DMS153 treated with DMSO at 0.1 percent for 48 hours (cell line): ENCODE data around the gene ARHGAP6.
"Not testable (repeated sequence)": the region's sequence is repeated elsewhere in the genome, so short reads cannot be mapped to it uniquely, and the experiment has no call there.

Source experiments
- DNase-seq: peaks from one replicate; lab custom pipeline; 2025; ENCODE audit not compliant: unreplicated experiment; lab: John Stamatoyannopoulos, UW

ARHGAP6 gene

DNA sequence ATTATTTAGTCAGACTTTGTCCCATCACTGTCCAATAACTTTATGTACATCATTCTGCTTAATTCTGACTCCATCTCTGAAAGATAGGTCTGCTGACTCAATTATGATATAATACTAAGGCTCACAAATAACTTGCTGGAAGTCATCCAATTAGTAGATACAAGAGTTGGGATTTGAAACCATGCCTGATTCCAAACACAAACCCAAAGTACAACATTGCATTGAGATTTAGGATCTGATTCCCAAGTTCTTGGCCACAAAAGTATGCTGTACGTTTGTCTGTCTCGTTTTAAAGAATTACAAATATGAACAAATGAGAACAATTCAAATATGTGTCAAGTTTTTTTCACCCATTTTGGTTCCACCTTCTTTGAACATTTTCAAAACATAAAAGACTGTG is 263.8 kb downstream of the ARHGAP6 start:
- no peak for DNase-seq

DNA sequence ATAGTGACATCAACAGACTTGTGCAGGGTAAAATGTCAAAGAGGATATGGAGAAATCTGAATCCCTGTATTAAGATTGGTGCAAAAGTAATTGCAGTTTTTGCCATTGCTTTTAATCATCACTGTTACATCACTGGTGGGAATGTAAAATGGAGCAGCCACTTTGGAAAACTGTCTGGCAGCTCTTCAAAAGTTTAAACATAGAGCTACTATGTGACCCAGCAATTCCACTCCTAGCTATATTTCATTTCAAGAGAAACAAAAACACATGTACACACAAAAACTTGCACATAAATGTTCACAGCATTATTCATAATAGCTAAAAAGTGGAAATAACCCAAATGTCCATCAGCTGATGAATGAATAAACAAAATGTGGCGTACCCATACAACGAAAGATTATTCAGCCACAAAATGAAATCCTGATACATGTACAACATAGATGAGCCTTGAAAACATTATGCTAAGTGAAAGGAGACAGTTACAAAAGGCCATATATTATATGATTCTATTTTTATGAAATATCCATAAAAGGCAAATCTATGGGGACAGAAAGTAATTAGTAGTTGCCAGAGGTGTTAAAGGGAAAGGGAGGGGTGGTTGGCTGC is 266.1 kb downstream of the ARHGAP6 start:
- no peak for DNase-seq

DNA sequence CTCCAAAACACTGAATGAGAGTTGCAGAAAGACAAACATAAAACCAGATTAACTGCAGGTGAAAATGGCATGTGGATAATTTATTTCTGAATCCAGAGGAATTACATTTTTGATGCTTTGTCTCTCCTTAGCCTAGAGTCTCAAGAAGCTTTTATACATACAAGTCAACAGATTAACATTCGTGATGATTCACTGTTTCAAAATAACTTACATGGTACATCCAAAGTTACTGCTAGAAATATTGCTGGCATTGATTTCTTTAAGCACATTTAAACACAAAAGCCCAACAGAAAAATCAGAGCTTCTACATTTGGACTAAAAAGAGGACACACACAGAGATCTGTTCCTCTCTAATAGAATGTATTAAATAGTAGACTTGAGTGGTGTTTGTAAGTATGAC is 266.9 kb downstream of the ARHGAP6 start:
- no peak for DNase-seq

DNA sequence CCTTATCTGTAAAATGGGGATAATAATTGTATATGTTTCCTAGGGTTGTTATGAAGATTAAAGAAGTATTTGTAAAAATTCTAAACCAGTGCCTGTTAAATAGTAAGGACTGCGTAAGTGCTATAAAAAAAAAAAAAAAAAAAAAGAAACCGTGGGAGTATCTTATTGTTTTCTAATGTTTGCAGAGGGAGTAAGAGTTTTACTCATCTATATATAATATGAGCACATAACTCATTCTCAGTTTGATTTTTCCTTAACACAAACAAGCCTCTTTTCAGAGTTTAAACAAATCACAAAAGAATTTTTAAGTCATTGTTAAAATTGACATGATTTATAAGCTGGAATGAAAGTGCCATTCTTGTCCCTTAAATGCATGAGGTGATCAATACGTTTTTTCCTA is 267.6 kb downstream of the ARHGAP6 start:
- no peak for DNase-seq

DNA sequence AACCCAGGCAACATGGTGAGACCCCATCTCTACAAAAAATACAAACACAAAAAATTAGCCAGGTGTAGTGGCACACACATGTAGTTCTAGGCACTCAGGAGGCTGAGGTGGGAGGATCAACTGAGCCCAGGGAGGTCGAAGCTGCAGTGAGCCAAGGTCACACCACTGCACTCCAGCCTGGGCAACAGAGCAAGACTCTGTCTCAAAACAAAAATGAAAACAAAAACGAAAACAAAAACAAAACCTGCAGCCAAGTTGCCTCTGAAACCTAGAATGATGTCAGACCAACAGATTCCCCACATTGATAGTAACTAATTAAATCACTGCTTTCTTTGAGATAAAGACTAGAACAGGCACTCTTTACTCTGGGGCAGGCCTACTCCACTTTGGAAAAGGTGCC is 268.0 kb downstream of the ARHGAP6 start:
- DNase-seq: no peak

DNA sequence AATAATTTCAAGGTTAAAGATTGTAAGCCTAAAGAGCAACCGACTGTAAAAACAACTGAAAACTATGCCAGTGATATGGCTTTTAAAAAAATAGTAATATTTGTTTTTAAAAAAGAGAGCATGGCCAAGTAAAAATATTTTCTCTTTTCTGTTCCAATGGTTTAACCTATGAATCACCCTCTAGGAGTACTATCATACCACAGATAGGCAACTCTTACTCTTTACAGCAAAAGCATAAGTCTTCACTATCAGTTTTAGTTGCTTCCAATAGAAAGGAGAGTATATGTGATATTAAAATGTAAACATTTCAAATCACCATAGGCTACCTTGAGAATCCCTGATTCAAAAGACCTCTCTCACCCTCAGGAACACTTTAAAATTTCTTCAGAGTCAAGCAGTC is 269.9 kb downstream of the ARHGAP6 start:
- no peak for DNase-seq

DNA sequence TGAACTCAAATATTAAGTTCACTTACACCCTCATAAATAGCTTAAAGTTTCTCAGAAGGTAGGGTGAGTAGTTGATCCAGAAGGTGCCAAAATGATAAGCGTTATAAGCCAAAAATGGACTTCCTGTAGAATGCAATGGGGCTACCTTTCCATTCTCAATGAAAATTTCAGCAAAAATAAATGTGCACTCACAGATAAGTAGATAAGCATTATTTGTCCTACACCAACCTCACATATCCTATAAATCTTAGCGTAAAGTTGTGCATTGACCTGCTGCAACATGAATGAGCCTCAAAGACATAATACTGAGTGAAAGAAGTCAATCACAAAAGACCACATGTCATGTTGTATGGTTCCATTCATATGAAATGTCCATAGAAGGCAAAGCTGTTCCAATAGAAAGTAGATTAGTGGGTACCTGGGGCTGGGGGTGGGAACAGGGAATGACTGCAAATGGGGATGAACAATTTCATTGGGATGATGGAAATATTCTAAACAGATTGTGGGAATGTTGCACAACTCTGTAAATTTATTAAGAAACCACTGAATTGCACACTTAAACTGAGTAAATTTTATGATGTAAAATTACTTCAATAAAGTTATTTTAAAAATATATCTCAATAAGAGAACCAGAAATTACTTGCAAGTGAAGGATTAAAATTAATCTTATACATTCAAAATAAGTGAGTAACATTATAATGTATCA is 271.6 kb downstream of the ARHGAP6 start:
- DNase-seq: no peak

GRCh38 chrX:11386812-11387211 is 278.9 kb downstream of the ARHGAP6 start:
- DNase-seq: no peak

GRCh38 chrX:11386001-11386523 is 279.7 kb downstream of the ARHGAP6 start:
- DNase-seq: no peak

- no peak for DNase-seq
Observed at GRCh38 chrX:11382930-11383329, 282.8 kb downstream of the ARHGAP6 start.

GRCh38 chrX:11381464-11381863 is 284.3 kb downstream of the ARHGAP6 start:
- DNase-seq: peak; percentile 1

- no peak for DNase-seq
Observed at GRCh38 chrX:11380187-11380844, 285.4 kb downstream of the ARHGAP6 start.

DNA sequence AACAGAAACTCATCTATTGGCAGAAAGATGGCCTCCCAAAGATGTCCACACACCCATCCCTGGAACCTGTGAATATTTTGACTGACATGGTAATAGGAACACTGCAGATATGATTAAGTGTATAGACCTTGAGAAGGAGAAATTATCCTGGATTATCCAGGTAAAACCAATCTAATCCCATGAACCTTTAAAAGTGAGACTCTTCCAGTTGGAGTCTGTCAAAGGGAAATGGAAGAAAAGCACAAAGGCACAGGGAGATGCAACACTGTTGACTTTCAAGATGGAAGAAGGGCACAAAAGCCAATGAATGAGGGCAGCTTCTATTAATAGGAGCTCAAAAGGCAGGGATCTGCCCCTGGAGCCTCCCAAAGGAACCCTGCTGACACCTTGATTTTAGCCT is 289.6 kb downstream of the ARHGAP6 start:
- DNase-seq: no peak

GRCh38 chrX:11375614-11376119 is 290.1 kb downstream of the ARHGAP6 start:
- DNase-seq: no peak

- DNase-seq: no peak
Observed at GRCh38 chrX:11374570-11374969, 291.1 kb downstream of the ARHGAP6 start.

DNA sequence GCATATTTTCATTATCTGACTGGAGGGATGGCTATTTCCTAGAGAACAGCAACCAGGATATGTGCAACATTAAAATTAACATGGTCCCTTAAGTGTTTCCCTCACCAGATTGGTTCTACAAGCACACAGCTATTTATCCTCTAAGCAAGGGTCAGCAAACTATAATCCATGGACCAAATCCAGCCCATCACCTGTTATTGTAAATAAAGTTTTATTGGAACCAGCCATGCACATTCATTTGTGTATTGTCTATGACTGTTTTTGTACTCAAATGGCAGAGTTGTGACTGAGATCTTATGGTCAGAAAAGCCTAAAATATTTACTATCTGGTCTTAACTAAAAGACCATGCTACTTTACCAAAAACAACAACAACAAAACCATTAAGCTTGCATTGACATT is 294.6 kb downstream of the ARHGAP6 start:
- DNase-seq: no peak

DNA sequence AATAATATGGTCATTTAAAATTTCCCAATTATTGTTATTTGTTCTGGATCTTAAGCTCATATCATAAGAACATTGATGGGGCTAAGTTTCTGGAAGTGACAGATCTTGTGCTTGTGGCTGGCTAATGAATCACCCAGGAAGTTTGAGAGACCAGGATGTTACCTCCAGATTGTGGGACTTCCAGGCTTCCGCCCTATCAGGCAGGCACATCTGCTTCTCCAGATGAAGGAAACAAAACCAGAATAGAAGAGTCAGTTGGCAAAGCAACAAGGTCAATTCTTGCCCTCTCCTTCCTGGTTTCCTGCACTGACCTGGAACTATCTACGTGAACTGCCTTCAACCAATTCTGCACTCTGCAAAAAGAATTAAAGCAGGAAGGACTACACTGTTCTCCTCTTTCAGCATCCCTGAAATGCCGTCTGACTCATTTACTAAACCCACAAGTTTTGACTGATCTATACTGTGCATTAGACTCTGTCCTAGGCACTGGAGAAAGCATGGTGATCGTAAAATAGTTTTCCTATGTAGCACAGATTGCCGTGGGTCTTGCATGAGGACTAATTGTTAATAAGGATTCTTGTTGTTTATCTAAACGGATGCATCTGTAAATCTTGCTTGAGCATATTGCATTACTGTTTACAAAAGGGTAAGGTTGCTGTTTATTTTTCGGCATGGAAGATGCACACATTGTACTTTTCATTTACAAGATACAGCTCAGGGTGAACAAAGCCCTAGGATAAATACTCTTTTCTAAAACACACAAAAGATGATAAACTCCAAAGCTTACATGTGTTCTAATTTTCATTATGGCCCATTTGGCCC is 297.9 kb downstream of the ARHGAP6 start:
- DNase-seq: no peak

GRCh38 chrX:11366998-11367595 is 298.6 kb downstream of the ARHGAP6 start:
- DNase-seq: no peak

DNA sequence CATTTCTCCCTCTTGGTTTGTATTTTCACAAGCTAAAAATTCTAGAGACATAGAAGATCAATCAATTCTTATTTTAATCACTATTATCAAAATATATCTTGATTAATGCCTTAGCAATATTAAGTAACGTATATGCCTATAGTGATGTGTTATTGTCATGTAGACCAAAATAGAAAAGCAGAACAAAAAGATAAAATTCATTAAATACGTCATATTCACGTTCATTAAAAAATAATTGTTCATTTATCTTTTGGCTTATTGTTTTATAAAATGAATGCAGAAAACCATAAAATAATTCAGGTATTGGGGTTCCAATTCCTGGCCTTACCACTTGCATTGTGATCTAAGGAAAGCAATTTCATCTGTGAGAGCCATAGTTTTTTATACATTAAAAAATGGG is 300.3 kb downstream of the ARHGAP6 start:
- no peak for DNase-seq

- no peak for DNase-seq
Observed at GRCh38 chrX:11364835-11365234, 300.9 kb downstream of the ARHGAP6 start.

GRCh38 chrX:11363825-11364224 is 301.9 kb downstream of the ARHGAP6 start:
- not testable (repeated sequence) for DNase-seq
